HG03354 (cell line): Measurements from ENCODE around the gene PPM1N.

Source experiments
- ATAC-seq: cut with Tn5 transposase; IDR thresholded peaks from one replicate; pipeline ENCODE4 v1.9.1; 2021; ENCODE audit warnings: mild to moderate bottlenecking; ENCODE audit not compliant: unreplicated experiment, poor library complexity, severe bottlenecking

The PPM1N gene

DNA sequence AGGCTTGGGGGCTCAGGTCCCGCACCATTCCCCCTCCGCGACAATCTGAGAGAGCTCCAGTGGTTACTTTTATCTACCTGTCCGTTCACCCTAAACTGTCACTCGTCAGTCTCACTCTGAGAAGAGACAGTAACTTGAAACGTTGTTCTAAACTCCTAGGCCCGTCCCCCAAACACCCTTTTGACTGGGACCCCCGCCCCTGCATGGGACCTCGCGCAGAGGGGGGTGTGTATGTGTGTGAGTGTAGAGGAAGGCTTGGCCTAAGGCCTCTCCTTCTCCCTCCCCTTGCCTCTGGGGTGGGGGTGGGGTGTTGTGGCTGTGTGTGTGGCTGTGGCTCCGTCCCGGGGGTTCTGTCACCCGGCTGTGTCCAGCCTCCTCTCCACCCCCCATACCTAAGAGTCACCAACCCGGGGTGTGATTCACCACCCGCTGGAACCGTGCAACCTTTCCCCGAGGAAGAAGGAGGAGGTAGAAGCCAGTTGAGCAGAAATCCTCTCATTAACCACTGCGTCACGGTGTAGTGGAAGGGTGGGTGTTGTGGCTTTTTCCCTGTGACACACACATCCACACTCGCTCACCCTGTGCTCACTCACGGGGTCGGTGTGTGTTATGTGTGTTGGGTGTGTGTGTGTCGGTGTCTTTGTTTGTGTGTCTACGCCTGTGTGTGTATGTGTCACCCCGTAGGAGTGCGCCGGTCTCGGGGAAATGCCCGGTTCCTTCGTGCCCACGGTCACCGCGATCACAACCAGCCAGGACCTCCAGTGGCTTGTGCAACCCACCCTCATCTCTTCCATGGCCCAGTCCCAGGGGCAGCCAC lies 28.1 kb upstream of the PPM1N start:
- no peak for ATAC-seq

DNA sequence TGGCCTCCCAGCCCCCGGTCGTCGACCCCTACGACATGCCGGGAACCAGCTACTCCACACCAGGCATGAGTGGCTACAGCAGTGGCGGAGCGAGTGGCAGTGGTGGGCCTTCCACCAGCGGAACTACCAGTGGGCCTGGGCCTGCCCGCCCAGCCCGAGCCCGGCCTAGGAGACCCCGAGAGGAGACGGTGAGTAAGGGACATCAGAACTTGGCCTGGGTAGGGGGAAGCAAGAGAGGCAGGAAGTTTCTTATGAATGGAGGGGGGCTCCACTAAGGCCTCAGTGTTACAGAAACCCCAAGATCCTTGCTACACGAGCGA lies 27.5 kb upstream of the PPM1N start:
- no peak for ATAC-seq

DNA sequence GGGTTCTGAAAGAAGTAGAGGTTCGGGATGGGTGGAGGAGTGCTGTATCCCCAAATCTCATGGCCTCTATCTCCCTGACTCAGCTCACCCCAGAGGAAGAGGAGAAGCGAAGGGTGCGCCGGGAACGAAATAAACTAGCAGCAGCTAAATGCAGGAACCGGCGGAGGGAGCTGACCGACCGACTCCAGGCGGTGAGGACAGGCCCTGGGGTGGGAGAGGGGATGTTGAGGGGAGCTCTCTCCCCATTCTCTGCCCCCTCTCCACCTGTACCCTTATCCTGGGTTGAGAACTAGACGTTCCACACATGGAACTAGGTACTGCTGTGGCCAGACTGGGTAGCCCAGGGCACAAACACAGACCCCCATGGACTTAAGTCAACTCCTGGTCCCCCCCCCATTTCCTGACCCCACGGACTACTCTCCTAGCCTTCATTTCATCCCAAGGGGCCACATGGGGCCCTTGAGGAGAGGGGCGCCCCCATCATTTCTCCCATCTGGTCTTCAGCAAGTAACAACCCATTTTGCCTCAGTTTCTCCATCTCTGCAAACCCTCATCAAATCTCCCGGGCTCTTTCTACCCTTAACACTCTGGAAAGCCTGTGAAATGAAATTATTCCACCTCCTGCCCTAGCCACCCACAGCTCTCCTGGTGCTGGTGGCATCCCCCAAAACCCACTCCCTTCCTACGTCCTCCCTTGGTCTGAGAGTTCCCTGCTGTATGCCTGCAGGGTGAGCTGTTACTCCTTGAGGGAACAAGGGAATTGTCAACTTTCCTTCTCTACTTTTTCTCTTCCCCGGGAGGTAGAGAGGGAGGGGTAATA lies 26.9 kb upstream of the PPM1N start:
- ATAC-seq: no peak

DNA sequence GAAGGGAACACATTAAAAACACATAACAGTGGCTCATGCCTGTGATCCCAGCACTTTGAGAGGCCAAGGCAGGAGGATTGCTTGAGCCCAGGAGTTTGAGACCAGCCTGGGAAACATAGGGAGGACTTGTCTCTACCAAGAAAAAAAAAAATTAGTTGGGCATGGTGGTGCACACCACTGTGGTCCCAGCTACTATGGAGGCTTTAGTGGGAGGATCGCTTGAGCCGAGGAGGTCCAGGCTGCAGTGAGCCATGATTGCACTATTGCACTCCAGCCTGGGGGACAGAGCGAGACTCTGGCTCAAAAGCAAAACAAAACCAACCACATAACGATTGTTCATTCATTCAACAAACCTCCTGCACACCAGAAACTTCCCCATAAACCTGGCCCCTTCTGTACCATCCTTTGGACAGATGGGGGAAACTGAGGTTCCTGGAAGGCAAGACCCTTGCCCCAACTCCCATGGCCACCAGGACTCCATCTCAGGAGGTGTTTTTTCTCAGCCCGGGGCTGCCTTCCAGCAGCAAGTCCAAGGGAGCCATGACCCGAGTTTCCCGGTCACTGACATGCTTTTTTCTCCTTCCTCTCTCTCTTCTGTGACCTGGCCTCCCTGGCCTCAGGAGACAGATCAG lies 26.2 kb upstream of the PPM1N start:
- ATAC-seq: no peak

DNA sequence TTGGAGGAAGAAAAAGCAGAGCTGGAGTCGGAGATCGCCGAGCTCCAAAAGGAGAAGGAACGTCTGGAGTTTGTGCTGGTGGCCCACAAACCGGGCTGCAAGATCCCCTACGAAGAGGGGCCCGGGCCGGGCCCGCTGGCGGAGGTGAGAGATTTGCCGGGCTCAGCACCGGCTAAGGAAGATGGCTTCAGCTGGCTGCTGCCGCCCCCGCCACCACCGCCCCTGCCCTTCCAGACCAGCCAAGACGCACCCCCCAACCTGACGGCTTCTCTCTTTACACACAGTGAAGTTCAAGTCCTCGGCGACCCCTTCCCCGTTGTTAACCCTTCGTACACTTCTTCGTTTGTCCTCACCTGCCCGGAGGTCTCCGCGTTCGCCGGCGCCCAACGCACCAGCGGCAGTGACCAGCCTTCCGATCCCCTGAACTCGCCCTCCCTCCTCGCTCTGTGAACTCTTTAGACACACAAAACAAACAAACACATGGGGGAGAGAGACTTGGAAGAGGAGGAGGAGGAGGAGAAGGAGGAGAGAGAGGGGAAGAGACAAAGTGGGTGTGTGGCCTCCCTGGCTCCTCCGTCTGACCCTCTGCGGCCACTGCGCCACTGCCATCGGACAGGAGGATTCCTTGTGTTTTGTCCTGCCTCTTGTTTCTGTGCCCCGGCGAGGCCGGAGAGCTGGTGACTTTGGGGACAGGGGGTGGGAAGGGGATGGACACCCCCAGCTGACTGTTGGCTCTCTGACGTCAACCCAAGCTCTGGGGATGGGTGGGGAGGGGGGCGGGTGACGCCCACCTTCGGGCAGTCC lies 25.5 kb upstream of the PPM1N start:
- no peak for ATAC-seq

DNA sequence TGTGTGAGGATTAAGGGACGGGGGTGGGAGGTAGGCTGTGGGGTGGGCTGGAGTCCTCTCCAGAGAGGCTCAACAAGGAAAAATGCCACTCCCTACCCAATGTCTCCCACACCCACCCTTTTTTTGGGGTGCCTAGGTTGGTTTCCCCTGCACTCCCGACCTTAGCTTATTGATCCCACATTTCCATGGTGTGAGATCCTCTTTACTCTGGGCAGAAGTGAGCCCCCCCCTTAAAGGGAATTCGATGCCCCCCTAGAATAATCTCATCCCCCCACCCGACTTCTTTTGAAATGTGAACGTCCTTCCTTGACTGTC lies 24.9 kb upstream of the PPM1N start:
- ATAC-seq: no peak

DNA sequence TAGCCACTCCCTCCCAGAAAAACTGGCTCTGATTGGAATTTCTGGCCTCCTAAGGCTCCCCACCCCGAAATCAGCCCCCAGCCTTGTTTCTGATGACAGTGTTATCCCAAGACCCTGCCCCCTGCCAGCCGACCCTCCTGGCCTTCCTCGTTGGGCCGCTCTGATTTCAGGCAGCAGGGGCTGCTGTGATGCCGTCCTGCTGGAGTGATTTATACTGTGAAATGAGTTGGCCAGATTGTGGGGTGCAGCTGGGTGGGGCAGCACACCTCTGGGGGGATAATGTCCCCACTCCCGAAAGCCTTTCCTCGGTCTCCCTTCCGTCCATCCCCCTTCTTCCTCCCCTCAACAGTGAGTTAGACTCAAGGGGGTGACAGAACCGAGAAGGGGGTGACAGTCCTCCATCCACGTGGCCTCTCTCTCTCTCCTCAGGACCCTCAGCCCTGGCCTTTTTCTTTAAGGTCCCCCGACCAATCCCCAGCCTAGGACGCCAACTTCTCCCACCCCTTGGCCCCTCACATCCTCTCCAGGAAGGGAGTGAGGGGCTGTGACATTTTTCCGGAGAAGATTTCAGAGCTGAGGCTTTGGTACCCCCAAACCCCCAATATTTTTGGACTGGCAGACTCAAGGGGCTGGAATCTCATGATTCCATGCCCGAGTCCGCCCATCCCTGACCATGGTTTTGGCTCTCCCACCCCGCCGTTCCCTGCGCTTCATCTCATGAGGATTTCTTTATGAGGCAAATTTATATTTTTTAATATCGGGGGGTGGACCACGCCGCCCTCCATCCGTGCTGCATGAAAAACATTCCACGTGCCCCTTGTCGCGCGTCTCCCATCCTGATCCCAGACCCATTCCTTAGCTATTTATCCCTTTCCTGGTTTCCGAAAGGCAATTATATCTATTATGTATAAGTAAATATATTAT lies 24.3 kb upstream of the PPM1N start:
- ATAC-seq: no peak

DNA sequence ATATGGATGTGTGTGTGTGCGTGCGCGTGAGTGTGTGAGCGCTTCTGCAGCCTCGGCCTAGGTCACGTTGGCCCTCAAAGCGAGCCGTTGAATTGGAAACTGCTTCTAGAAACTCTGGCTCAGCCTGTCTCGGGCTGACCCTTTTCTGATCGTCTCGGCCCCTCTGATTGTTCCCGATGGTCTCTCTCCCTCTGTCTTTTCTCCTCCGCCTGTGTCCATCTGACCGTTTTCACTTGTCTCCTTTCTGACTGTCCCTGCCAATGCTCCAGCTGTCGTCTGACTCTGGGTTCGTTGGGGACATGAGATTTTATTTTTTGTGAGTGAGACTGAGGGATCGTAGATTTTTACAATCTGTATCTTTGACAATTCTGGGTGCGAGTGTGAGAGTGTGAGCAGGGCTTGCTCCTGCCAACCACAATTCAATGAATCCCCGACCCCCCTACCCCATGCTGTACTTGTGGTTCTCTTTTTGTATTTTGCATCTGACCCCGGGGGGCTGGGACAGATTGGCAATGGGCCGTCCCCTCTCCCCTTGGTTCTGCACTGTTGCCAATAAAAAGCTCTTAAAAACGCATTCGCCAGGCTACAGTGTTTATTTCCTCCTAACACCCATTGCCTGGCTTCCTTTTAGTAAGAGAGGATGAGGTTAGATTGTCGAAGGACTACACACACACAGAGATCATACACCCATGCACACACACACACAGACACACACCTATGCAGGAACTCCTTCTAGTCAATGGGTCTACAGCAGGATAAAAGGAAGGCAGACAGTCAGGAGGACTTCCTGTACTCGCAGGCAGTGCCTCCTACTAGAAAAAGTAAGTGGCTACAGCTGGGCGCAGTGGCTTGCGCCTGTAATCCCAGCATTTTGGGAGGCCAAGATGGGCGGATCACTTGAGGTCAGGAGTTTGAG lies 23.4 kb upstream of the PPM1N start:
- no peak for ATAC-seq

DNA sequence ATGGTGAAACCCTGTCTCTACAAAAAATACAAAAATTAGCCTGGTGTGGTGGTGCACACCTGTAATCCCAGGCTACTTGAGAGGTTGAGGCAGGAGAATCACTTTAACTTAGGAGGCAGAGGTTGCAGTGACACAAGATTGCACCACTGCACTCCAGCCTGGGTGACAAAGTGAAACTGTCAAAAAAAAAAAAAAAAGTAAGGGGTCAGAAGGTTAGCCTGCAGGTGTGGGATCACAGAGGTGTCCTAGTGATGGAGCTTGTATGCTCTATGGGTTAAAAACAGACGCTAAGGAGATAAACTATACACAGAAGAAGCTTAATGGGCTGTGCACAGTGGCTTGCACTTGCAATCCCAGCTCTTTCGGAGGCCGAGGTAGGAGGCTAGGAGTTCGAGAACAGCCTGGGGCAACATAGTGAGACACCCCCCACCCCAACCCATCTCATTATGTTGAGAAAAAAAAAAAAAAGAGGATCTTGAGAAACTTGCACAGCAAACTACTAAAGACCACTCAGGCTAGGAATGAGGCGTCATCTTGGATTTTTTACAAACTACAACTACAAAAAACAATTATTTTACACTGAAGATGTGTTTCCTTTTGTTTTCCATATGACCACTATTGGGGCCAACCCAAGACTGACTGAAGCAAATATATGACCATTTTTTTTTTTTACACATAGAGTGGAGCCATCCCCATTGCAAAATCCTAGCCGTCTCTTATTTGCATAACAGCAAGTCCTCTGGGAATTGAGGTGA lies 22.5 kb upstream of the PPM1N start:
- no peak for ATAC-seq

DNA sequence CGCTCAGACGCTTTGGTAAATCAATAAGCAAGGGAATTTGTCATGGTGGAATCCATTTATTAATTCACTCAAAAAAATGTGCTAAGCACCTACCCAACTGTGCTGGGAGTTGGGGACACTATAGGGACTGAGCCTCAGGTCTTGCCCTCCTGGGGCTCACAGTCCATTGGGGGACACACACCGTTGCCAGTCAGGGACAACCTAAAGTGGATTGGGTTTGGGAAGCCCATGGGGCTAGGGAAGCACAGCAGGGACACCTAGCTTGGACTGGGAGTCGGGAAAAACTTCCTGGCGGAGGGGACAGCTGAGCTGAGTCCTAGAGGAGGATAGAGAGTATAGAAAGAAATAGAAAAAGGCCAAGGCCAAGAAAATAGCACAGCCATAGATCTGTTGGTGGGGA lies 21.9 kb upstream of the PPM1N start:
- ATAC-seq: no peak

DNA sequence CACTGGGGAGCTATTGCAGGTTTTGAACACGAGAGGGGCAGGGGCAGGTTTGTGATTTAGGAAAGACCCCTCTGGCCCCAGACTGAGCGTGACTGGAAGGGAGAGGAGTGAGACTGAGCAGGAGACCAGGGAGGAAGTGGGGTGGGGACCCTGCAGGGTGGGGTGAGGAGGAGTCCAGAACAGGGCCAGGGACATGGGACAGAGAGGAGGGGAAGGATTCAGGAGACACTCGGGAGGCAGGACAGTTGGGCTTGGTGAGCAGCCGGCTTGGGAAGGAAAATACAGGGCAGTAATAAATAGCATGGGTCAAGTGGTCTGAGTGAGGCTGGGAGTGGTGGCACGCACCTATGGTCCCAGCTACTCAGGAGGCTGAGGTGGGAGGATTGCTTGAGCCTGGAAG lies 21.1 kb upstream of the PPM1N start:
- ATAC-seq: no peak

DNA sequence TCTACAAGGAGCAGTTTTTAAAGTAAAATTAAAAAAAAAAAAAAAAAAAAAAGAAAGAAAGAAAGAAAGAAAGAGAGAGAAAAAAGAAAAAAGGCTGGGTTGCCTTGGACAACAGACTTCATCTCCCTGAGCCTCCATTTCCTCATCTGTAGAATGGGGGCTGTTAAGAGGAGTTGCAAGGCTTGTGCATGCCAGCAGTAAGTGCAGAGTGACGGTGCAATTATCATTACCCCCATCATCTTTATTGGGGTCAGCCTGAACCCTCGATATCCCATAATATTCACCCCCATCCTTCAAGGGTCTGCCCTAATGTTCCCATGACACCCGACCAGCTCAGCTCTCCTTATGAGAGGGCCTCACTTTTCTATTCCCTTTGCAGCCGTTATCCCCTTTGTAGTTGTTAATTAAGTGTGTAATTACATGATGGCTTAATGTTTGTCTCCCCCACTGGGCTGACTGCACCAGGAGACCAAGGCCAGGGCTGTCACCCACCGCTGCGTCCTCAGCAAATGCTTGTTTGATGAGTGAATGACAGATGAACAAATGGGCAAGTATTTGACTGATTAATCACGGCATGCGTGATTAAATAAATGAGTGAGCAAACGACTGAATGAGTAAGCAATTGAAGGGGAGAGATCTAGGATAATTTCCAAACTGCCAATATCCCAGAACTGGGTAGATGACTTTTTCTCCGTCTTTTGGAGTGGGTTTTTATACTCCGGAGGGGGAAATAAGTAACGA lies 20.4 kb upstream of the PPM1N start:
- no peak for ATAC-seq

DNA sequence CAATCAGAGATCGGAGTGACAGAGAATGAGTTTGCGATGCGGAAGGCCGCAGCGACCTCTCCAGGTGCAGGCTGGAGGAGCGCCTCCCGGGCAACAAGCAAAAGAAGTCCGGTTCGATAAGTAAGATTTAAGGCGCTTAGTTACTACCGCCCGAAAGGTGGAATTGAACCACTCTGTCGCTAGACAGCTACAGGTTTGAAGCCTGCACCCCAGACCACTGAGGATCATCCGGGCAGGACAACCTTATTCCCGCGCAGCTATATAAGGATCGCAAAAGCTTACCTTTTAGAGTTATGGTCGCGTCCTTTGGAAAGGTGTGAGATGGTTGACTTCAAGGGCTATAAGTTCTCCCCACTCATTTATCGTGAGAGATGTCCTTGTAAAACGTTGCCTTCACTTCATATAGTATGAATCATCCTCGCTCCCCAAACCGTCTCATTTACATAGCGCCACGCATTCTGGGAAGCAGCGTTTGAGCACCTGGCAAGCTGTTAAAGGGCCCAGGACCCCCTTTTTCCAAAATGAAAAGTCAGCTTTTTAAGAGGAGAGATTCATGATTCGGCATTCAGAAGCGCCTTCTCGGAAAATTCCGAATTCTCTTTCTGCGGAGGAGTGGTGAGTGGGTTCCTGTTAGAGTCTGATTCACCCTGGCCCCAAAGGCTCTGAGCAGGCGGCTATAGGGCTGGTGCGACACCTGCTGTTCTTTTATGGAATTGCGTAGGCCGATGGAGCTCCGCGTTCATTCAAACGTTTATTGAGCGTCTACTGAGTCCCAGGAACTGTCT lies 19.6 kb upstream of the PPM1N start:
- peak; percentile 73 for ATAC-seq

DNA sequence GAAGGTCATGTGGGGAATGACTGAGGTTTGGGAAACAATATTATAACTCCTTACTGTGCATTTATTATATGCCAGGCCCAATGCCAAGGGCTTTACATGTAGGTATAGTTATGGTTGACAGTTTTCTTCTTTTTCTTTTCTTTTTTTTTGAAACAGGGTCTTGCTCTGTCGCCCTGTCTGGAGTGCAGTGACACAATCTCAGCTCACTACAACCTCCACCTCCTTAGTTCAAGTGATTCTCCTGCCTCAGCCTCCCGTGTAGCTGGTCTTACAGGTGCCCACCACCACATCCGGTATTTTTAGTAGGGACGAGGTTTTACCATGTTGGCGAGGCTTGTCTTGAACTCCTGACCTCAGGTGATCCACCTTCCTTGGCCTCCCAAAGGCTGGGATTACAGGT lies 15.2 kb upstream of the PPM1N start:
- no peak for ATAC-seq

DNA sequence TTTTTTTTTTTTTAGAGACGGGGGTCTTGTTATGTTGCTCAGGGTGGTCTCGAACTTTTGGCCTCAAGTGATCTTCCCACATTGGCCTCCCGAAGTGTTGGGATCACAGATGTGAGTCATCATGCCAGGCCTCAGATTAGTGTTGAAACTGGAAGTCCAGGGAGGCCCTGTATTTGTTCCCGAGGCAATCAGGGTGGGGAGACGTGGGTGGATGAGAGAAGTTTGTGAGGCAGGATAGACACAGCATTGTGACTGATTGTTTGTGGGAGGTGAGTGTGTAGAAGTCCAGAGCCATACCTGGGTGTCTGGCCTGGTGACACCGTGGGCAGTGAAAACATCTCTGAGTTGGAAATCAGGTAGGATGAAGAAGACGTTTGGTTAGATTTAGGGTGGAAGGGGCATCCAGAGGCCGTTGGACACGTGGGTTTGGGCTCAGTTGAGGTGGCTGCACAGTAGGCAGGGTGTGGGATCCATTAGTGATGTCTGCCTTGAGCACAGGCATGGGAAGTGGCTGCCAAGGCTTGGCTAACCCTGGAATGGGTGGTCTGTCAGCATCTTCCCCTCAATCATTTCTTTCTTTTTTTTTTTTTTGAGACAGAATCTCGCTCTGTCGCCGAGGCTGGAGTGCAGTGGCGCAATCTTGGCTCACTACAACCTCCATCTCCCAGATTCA lies 13.8 kb upstream of the PPM1N start:
- no peak for ATAC-seq
